ENCODE results near the gene GNAI1.

GNAI1 gene

GRCh38 chr7:80134536-80135308 is at the start of gene GNAI1:
Gene GNAI1 (plus strand): TSS chr7:80134831. CDS start chr7:80135161, 330 bp downstream.
- DNase-seq (ENCODE audit: low read depth, low spot score): no peak

GRCh38 chr7:80087051-80087770 is 47.4 kb upstream of the GNAI1 start:
- DNase-seq (ENCODE audit: low read depth, low spot score): peak; percentile 32

- DNase-seq (ENCODE audit: low read depth, low spot score): no peak
Observed at GRCh38 chr7:80087771-80088170, 46.9 kb upstream of the GNAI1 start.

- DNase-seq (ENCODE audit: low read depth, low spot score): no peak
Observed at GRCh38 chr7:80088705-80089104, 45.9 kb upstream of the GNAI1 start.

- no peak for DNase-seq (ENCODE audit: low read depth, low spot score)
Observed at GRCh38 chr7:80089366-80089765, 45.3 kb upstream of the GNAI1 start.

GRCh38 chr7:80093349-80093748 is 41.3 kb upstream of the GNAI1 start:
- no peak for DNase-seq (ENCODE audit: low read depth, low spot score)

GRCh38 chr7:80095545-80095944 is 39.1 kb upstream of the GNAI1 start:
- DNase-seq (ENCODE audit: low read depth, low spot score): no peak

GRCh38 chr7:80097756-80098155 is 36.9 kb upstream of the GNAI1 start:
- no peak for DNase-seq (ENCODE audit: low read depth, low spot score)

GRCh38 chr7:80098795-80099194 is 35.8 kb upstream of the GNAI1 start:
- DNase-seq (ENCODE audit: low read depth, low spot score): no peak

- DNase-seq (ENCODE audit: low read depth, low spot score): no peak
Observed at GRCh38 chr7:80100254-80100653, 34.4 kb upstream of the GNAI1 start.

GRCh38 chr7:80105701-80106408 is 28.8 kb upstream of the GNAI1 start:
- no peak for DNase-seq (ENCODE audit: low read depth, low spot score)

- DNase-seq (ENCODE audit: low read depth, low spot score): no peak
Observed at GRCh38 chr7:80106498-80107113, 28.0 kb upstream of the GNAI1 start.

- no peak for DNase-seq (ENCODE audit: low read depth, low spot score)
Observed at GRCh38 chr7:80107278-80107677, 27.4 kb upstream of the GNAI1 start.

GRCh38 chr7:80110376-80110775 is 24.3 kb upstream of the GNAI1 start:
- DNase-seq (ENCODE audit: low read depth, low spot score): no peak

- no peak for DNase-seq (ENCODE audit: low read depth, low spot score)
Observed at GRCh38 chr7:80114159-80114558, 20.5 kb upstream of the GNAI1 start.

- DNase-seq (ENCODE audit: low read depth, low spot score): no peak
Observed at GRCh38 chr7:80124526-80125264, 9.9 kb upstream of the GNAI1 start.

GRCh38 chr7:80127412-80128160 is 7.0 kb upstream of the GNAI1 start:
- no peak for DNase-seq (ENCODE audit: low read depth, low spot score)

- no peak for DNase-seq (ENCODE audit: low read depth, low spot score)
Observed at GRCh38 chr7:80128918-80129317, 5.7 kb upstream of the GNAI1 start.

- DNase-seq (ENCODE audit: low read depth, low spot score): no peak
Observed at GRCh38 chr7:80129785-80130184, 4.8 kb upstream of the GNAI1 start.

- DNase-seq (ENCODE audit: low read depth, low spot score): no peak
Observed at GRCh38 chr7:80131675-80132435, 2.8 kb upstream of the GNAI1 start.

Measured in smooth muscle cell of the brain vasculature (primary cell).